Endothelial cell of umbilical vein (primary cell): ENCODE data around the gene CRYBA4. TPM values are rescaled to one million over a fixed set of nuclear protein-coding genes. Genes with fewer than 3 reads are reported as not detected.

ENCODE experiments used
- BruUV-seq: library from RNA; stranded (reverse); fragments of 400-500 nt; replicated peaks from 2 replicates; lab custom pipeline; 2021; lab: Mats Ljungman, UMichigan
- CTCF ChIA-PET: fragments of 300-600, 350-600 bp; sonication (Branson Sonifier 250); formaldehyde crosslinking; loops from one replicate; lab custom pipeline; 2021; ENCODE audit warnings: antibody characterized with exemption, inconsistent platforms; lab: Charles Lee
- POLR2A ChIA-PET: fragments of 300-600, 350-600 bp; sonication (Branson Sonifier 250); formaldehyde crosslinking; loops from one replicate; lab custom pipeline; 2021; ENCODE audit warnings: antibody characterized with exemption, inconsistent platforms; lab: Charles Lee
- DNase-seq: peaks from one replicate; pipeline ENCODE4 v3.0.0-alpha.2; 2011; ENCODE audit warnings: low read depth, low spot score
- FAIRE-seq: peaks from 2 replicates; lab custom pipeline; 2011; peaks lifted over from hg19 to GRCh38; lab: Jason Lieb, UNC
- H2AFZ ChIP-seq: 2 replicates; pipeline ENCODE4 v1.6.0; 2012; ENCODE audit warnings: low read depth, low read length, control low read depth, inconsistent platforms
- H3K27ac ChIP-seq: 2 replicates; pipeline ENCODE4 v1.5.1; 2011; ENCODE audit warnings: low read depth, mild to moderate bottlenecking, control low read depth, low read length, moderate library complexity; ENCODE audit not compliant: insufficient read depth
- H3K27me3 ChIP-seq, 2 experiments: 2 replicates each; pipeline versions ENCODE4 v1.6.0 to v1.6.1; 2011; ENCODE audit warnings: low read length in 2 of 2, mixed read lengths in 1 of 2; ENCODE audit not compliant: control insufficient read depth in 2 of 2, insufficient read depth in 2 of 2
- H3K36me3 ChIP-seq, 2 experiments: 2 replicates in 1 of 2; 3 replicates in 1 of 2; pipeline ENCODE4 v1.5.1; 2011; ENCODE audit warnings: low read length in 2 of 2, mild to moderate bottlenecking in 1 of 2, moderate library complexity in 1 of 2; ENCODE audit not compliant: control insufficient read depth in 2 of 2, insufficient read depth in 2 of 2; ENCODE audit errors: extremely low read depth in 1 of 2
- H3K4me1 ChIP-seq: 3 replicates; pipeline ENCODE4 v1.5.1; 2011; ENCODE audit warnings: mild to moderate bottlenecking, low read length; ENCODE audit not compliant: control insufficient read depth, insufficient read depth; ENCODE audit errors: extremely low read depth
- H3K4me2 ChIP-seq: 2 replicates; pipeline ENCODE4 v1.6.1; 2011; ENCODE audit warnings: low read length, control low read depth, mixed read lengths; ENCODE audit not compliant: insufficient read depth
- H3K4me3 ChIP-seq, 3 experiments: fragments of 200-600 bp in 1 of 3; sonication (generic), shearing (Covaris generic) in 1 of 3; replicated peaks in 1 of 3; 2 replicates each; pipeline ENCODE4 v1.5.1; 2011 to 2016; ENCODE audit warnings: control low read depth in 3 of 3, low read length in 3 of 3, mild to moderate bottlenecking in 2 of 3, inconsistent platforms in 1 of 3, low read depth in 1 of 3, moderate library complexity in 1 of 3; ENCODE audit not compliant: insufficient read depth in 1 of 3
- H3K79me2 ChIP-seq: 2 replicates; pipeline ENCODE4 v1.6.0; 2012; ENCODE audit warnings: low read length, inconsistent platforms; ENCODE audit not compliant: control insufficient read depth, insufficient read depth
- H3K9ac ChIP-seq: replicated peaks from 2 replicates; pipeline ENCODE3; 2011; ENCODE audit warnings: low read length, control low read depth; ENCODE audit not compliant: insufficient read depth; ENCODE audit errors: extremely low read depth
- H3K9me1 ChIP-seq: replicated peaks from 3 replicates; pipeline ENCODE4 v1.6.0; 2011; ENCODE audit warnings: mild to moderate bottlenecking, low read length; ENCODE audit not compliant: control insufficient read depth, insufficient read depth; ENCODE audit errors: extremely low read depth
- H3K9me3 ChIP-seq: replicated peaks from 2 replicates; pipeline ENCODE4 v1.5.1; 2012; ENCODE audit warnings: low read length, inconsistent platforms; ENCODE audit not compliant: control insufficient read depth, insufficient read depth
- H4K20me1 ChIP-seq: replicated peaks from 2 replicates; pipeline ENCODE3; 2011; ENCODE audit warnings: mild to moderate bottlenecking, low read length; ENCODE audit not compliant: control insufficient read depth, insufficient read depth; ENCODE audit errors: extremely low read depth
- CTCF ChIP-seq, 2 donors: IDR thresholded peaks; 1 replicate in 1 of 2; 2 replicates in 1 of 2; pipeline ENCODE4 v1.5.1; 2011; ENCODE audit warnings: low read length in 2 of 2, mild to moderate bottlenecking in 2 of 2, moderate library complexity in 2 of 2, control low read depth in 1 of 2, inconsistent platforms in 1 of 2, low read depth in 1 of 2; ENCODE audit not compliant: insufficient read depth in 1 of 2; ENCODE audit errors: extremely low read depth in 1 of 2
- EZH2 ChIP-seq: IDR thresholded peaks from 2 replicates; pipeline ENCODE4 v1.6.1; 2012; ENCODE audit warnings: borderline replicate concordance, low read depth, mild to moderate bottlenecking, moderate library complexity, low read length, inconsistent platforms; ENCODE audit not compliant: severe bottlenecking
- FOS ChIP-seq: IDR thresholded peaks from 2 replicates; pipeline ENCODE4 v1.6.1; 2011; ENCODE audit warnings: mild to moderate bottlenecking, low read length, moderate library complexity, borderline replicate concordance; ENCODE audit not compliant: insufficient read depth
- GATA2 ChIP-seq: IDR thresholded peaks from 2 replicates; pipeline ENCODE4 v1.7.0; 2011; ENCODE audit warnings: low read depth, mild to moderate bottlenecking, moderate library complexity, mixed read lengths, low read length; ENCODE audit not compliant: insufficient read length, insufficient read depth
- JUN ChIP-seq: IDR thresholded peaks from 2 replicates; pipeline ENCODE4 v1.6.1; 2011; ENCODE audit warnings: borderline replicate concordance, low read depth; ENCODE audit not compliant: insufficient read length, insufficient read depth
- MAX ChIP-seq: IDR thresholded peaks from 2 replicates; pipeline ENCODE4 v1.6.1; 2011; ENCODE audit not compliant: insufficient read depth, insufficient read length
- MYC ChIP-seq: IDR thresholded peaks from one replicate; pipeline ENCODE4 v1.6.1; 2011; ENCODE audit warnings: mild to moderate bottlenecking, low read depth, low read length
- POLR2A ChIP-seq: IDR thresholded peaks from 2 replicates; pipeline ENCODE4 v1.6.1; 2012; ENCODE audit warnings: low read depth, mild to moderate bottlenecking, control low read depth, low read length
- POLR2AphosphoS5 ChIP-seq: IDR thresholded peaks from 2 replicates; pipeline ENCODE4 v1.6.1; 2012; ENCODE audit warnings: low read depth, mild to moderate bottlenecking, control low read depth, low read length, moderate library complexity; ENCODE audit not compliant: insufficient read depth
- dilution Hi-C: fragments of 300-500 bp; cut with MboI; formaldehyde crosslinking; loops from one replicate; pipeline ENCODE4 v1.15.0; 2019; ENCODE audit warnings: low sequenced_read_pairs; ENCODE audit not compliant: extremely low pct_ligation_motif_present
- intact Hi-C: fragments of 100-400 bp; cut with micrococcal nuclease; formaldehyde crosslinking; loops from one replicate; pipeline ENCODE4 v1.10.0; 2022
- polyA plus RNA-seq, 4 experiments: library from polyadenylated mRNA; depleted of rRNA in 3 of 4; stranded (reverse) in 3 of 4; unstranded in 1 of 4; fragments of >200 nt; gene quantifications; 2 replicates each; pipeline versions ENCODE4 v1.2.1 to v1.2.3, GENCODE V29; 2011 to 2012; ENCODE audit warnings: missing spikeins in 1 of 4
- total RNA-seq: library from RNA; stranded (reverse); gene quantifications from 2 replicates; pipeline ENCODE4 v1.2.3, GENCODE V29; 2021

The CRYBA4 gene
- total and polyA plus RNA-seq, 2 donors (not counting 3 experiments of a cell fraction or from before 2014, with no cell fraction given): not detected

GRCh38 chr22:26658671-26659478 lies 37.1 kb downstream of the CRYBA4 start:
- Histone ChIP-seq H3K27ac (no peak overlapping the region), H3K4me3 (peak overlapping the region; percentile 7 to 15 (median 10)), H2AFZ (peak overlapping the region; percentile 65), H3K4me1 (peaks cover 13% of the 10 kb centered on the region), H3K79me2 (no peaks in the 10 kb centered on the region), H3K9ac (no peak overlapping the region), H3K36me3 (no peaks in the 10 kb centered on the region), H3K4me2 (peak overlapping the region; percentile 87), H3K9me3 (no peaks in the 10 kb centered on the region), H4K20me1 (no peaks in the 10 kb centered on the region), H3K27me3 (peaks cover 22 to 48% of the 10 kb centered on the region in 2 experiments), H3K9me1 (no peaks in the 10 kb centered on the region)
- dilution Hi-C loops (no loop called here), intact Hi-C loops (no loop called here)
- no peak for TF ChIP-seq EZH2
- TF ChIP-seq FOS: peak; percentile 60
- TF ChIP-seq JUN: peak; percentile 8
- TF ChIP-seq MAX: peak; percentile 40
- ChIA-PET CTCF (no interaction called here), POLR2A (no interaction called here)
- FAIRE-seq (peak; percentile 75), DNase-seq (peak; percentile 52)
- BruUV-seq: no TSS peak

GRCh38 chr22:26660356-26660755 lies 38.6 kb downstream of the CRYBA4 start:
- BruUV-seq: no TSS peak
- Histone ChIP-seq H3K9me3 (no peaks in the 10 kb centered on the region), H3K27me3 (peaks cover 22 to 41% of the 10 kb centered on the region in 2 experiments), H2AFZ (no peak overlapping the region), H3K79me2 (no peaks in the 10 kb centered on the region), H4K20me1 (no peaks in the 10 kb centered on the region), H3K4me2 (no peak overlapping the region), H3K4me1 (peaks cover 13% of the 10 kb centered on the region), H3K9me1 (no peaks in the 10 kb centered on the region), H3K4me3 (no peak overlapping the region), H3K9ac (no peak overlapping the region), H3K27ac (no peak overlapping the region), H3K36me3 (no peaks in the 10 kb centered on the region)
- dilution Hi-C loops (no loop called here), intact Hi-C loops (no loop called here)
- CTCF ChIA-PET: interaction anchor here (2.9 kb wide), 1 partner anchor 296 kb away, joined by 8 read pairs; no protein-coding TSS in a partner anchor
- DNase-seq: no peak
- FAIRE-seq: no peak
- POLR2A ChIA-PET: no interaction called here
- TF ChIP-seq FOS (no peak), POLR2AphosphoS5 (no peak), GATA2 (no peak), EZH2 (no peak), POLR2A (no peak), MYC (no peak), JUN (no peak), MAX (no peak), CTCF (IDR thresholded peaks at IDR 0.05; ENCODE audit: extremely low read depth in 1 of 2, insufficient read depth in 1 of 2, low read depth in 1 of 2, low read length in 2 of 2) (no peak)
